Measurements from ENCODE around the gene ACTR3.

The ACTR3 gene

GRCh38 chr2:113985554-113986397, 95.9 kb downstream of the ACTR3 start:
- Histone ChIP-seq H3K4me1 (ENCODE audit: control insufficient read depth, low read depth, low read length) (no peaks in the 10 kb centered on the region), H3K9ac (ENCODE audit: low read length) (no peak overlapping the region), H3K4me3 (ENCODE audit: low read length) (no peak overlapping the region), H3K9me3 (ENCODE audit: control insufficient read depth, low read depth, low read length) (no peaks in the 10 kb centered on the region), H3K27me3 (ENCODE audit: control insufficient read depth, insufficient read depth, low read length) (no peaks in the 10 kb centered on the region), H3K36me3 (ENCODE audit: control insufficient read depth, low read depth, low read length) (no peaks in the 10 kb centered on the region), H3K27ac (ENCODE audit: low read length) (no peak overlapping the region)

- H3K9ac ChIP-seq (ENCODE audit: low read length), result no peak overlapping the region
- H3K27me3 ChIP-seq (ENCODE audit: control insufficient read depth, insufficient read depth, low read length), result no peaks in the 10 kb centered on the region
- H3K4me3 ChIP-seq (ENCODE audit: low read length), result no peak overlapping the region
- H3K36me3 ChIP-seq (ENCODE audit: control insufficient read depth, low read depth, low read length), result no peaks in the 10 kb centered on the region
- H3K27ac ChIP-seq (ENCODE audit: low read length), result no peak overlapping the region
- H3K4me1 ChIP-seq (ENCODE audit: control insufficient read depth, low read depth, low read length), result no peaks in the 10 kb centered on the region
- no peaks in the 10 kb centered on the region for H3K9me3 ChIP-seq (ENCODE audit: control insufficient read depth, low read depth, low read length)
These were observed 96.9 kb downstream of the ACTR3 start for GRCh38 chr2:113986762-113987290.

- no peak overlapping the region for H3K27ac ChIP-seq (ENCODE audit: low read length)
- H3K36me3 ChIP-seq (ENCODE audit: control insufficient read depth, low read depth, low read length), result no peaks in the 10 kb centered on the region
- H3K9ac ChIP-seq (ENCODE audit: low read length), result no peak overlapping the region
- H3K27me3 ChIP-seq (ENCODE audit: control insufficient read depth, insufficient read depth, low read length), result no peaks in the 10 kb centered on the region
- no peaks in the 10 kb centered on the region for H3K4me1 ChIP-seq (ENCODE audit: control insufficient read depth, low read depth, low read length)
- no peaks in the 10 kb centered on the region for H3K9me3 ChIP-seq (ENCODE audit: control insufficient read depth, low read depth, low read length)
- no peak overlapping the region for H3K4me3 ChIP-seq (ENCODE audit: low read length)
These were observed 102.2 kb downstream of the ACTR3 start for GRCh38 chr2:113992090-113992489.

- no peaks in the 10 kb centered on the region for H3K36me3 ChIP-seq (ENCODE audit: control insufficient read depth, low read depth, low read length)
- no peaks in the 10 kb centered on the region for H3K9me3 ChIP-seq (ENCODE audit: control insufficient read depth, low read depth, low read length)
- no peak overlapping the region for H3K27ac ChIP-seq (ENCODE audit: low read length)
- H3K4me3 ChIP-seq (ENCODE audit: low read length), result no peak overlapping the region
- H3K27me3 ChIP-seq (ENCODE audit: control insufficient read depth, insufficient read depth, low read length), result no peaks in the 10 kb centered on the region
- no peaks in the 10 kb centered on the region for H3K4me1 ChIP-seq (ENCODE audit: control insufficient read depth, low read depth, low read length)
- no peak overlapping the region for H3K9ac ChIP-seq (ENCODE audit: low read length)
These were observed 107.0 kb downstream of the ACTR3 start for GRCh38 chr2:113996671-113997594.

- Histone ChIP-seq H3K4me3 (ENCODE audit: low read length) (no peak overlapping the region), H3K27ac (ENCODE audit: low read length) (no peak overlapping the region), H3K9ac (ENCODE audit: low read length) (no peak overlapping the region), H3K9me3 (ENCODE audit: control insufficient read depth, low read depth, low read length) (no peaks in the 10 kb centered on the region), H3K27me3 (ENCODE audit: control insufficient read depth, insufficient read depth, low read length) (no peaks in the 10 kb centered on the region), H3K4me1 (ENCODE audit: control insufficient read depth, low read depth, low read length) (no peaks in the 10 kb centered on the region), H3K36me3 (ENCODE audit: control insufficient read depth, low read depth, low read length) (no peaks in the 10 kb centered on the region)
These were observed 111.3 kb downstream of the ACTR3 start for GRCh38 chr2:114001152-114001551.

- Histone ChIP-seq H3K36me3 (ENCODE audit: control insufficient read depth, low read depth, low read length) (no peaks in the 10 kb centered on the region), H3K4me3 (ENCODE audit: low read length) (no peak overlapping the region), H3K27me3 (ENCODE audit: control insufficient read depth, insufficient read depth, low read length) (no peaks in the 10 kb centered on the region), H3K9me3 (ENCODE audit: control insufficient read depth, low read depth, low read length) (no peaks in the 10 kb centered on the region), H3K9ac (ENCODE audit: low read length) (no peak overlapping the region), H3K27ac (ENCODE audit: low read length) (no peak overlapping the region), H3K4me1 (ENCODE audit: control insufficient read depth, low read depth, low read length) (no peaks in the 10 kb centered on the region)
These were observed 112.0 kb downstream of the ACTR3 start for GRCh38 chr2:114001937-114002336.

GRCh38 chr2:114005110-114005783, 115.4 kb downstream of the ACTR3 start:
- Histone ChIP-seq H3K27me3 (ENCODE audit: control insufficient read depth, insufficient read depth, low read length) (no peaks in the 10 kb centered on the region), H3K27ac (ENCODE audit: low read length) (no peak overlapping the region), H3K4me3 (ENCODE audit: low read length) (no peak overlapping the region), H3K9me3 (ENCODE audit: control insufficient read depth, low read depth, low read length) (no peaks in the 10 kb centered on the region), H3K9ac (ENCODE audit: low read length) (no peak overlapping the region), H3K4me1 (ENCODE audit: control insufficient read depth, low read depth, low read length) (no peaks in the 10 kb centered on the region), H3K36me3 (ENCODE audit: control insufficient read depth, low read depth, low read length) (no peaks in the 10 kb centered on the region)

GRCh38 chr2:114006460-114006859, 116.6 kb downstream of the ACTR3 start:
- Histone ChIP-seq H3K9me3 (ENCODE audit: control insufficient read depth, low read depth, low read length) (no peaks in the 10 kb centered on the region), H3K27ac (ENCODE audit: low read length) (no peak overlapping the region), H3K36me3 (ENCODE audit: control insufficient read depth, low read depth, low read length) (no peaks in the 10 kb centered on the region), H3K9ac (ENCODE audit: low read length) (no peak overlapping the region), H3K4me1 (ENCODE audit: control insufficient read depth, low read depth, low read length) (no peaks in the 10 kb centered on the region), H3K4me3 (ENCODE audit: low read length) (no peak overlapping the region), H3K27me3 (ENCODE audit: control insufficient read depth, insufficient read depth, low read length) (no peaks in the 10 kb centered on the region)

GRCh38 chr2:114007436-114007835, 117.5 kb downstream of the ACTR3 start:
- Histone ChIP-seq H3K4me3 (ENCODE audit: low read length) (no peak overlapping the region), H3K36me3 (ENCODE audit: control insufficient read depth, low read depth, low read length) (no peaks in the 10 kb centered on the region), H3K4me1 (ENCODE audit: control insufficient read depth, low read depth, low read length) (no peaks in the 10 kb centered on the region), H3K27ac (ENCODE audit: low read length) (no peak overlapping the region), H3K9me3 (ENCODE audit: control insufficient read depth, low read depth, low read length) (no peaks in the 10 kb centered on the region), H3K27me3 (ENCODE audit: control insufficient read depth, insufficient read depth, low read length) (no peaks in the 10 kb centered on the region), H3K9ac (ENCODE audit: low read length) (no peak overlapping the region)

GRCh38 chr2:114008720-114009119, 118.8 kb downstream of the ACTR3 start:
- H3K27ac ChIP-seq (ENCODE audit: low read length), result no peak overlapping the region
- no peak overlapping the region for H3K9ac ChIP-seq (ENCODE audit: low read length)
- no peaks in the 10 kb centered on the region for H3K36me3 ChIP-seq (ENCODE audit: control insufficient read depth, low read depth, low read length)
- no peaks in the 10 kb centered on the region for H3K9me3 ChIP-seq (ENCODE audit: control insufficient read depth, low read depth, low read length)
- no peaks in the 10 kb centered on the region for H3K4me1 ChIP-seq (ENCODE audit: control insufficient read depth, low read depth, low read length)
- H3K4me3 ChIP-seq (ENCODE audit: low read length), result no peak overlapping the region
- H3K27me3 ChIP-seq (ENCODE audit: control insufficient read depth, insufficient read depth, low read length), result no peaks in the 10 kb centered on the region
